Measurements from ENCODE around the gene MED27. TPM values are rescaled to one million over a fixed set of nuclear protein-coding genes. Genes with fewer than 3 reads are reported as not detected.

The MED27 gene
- total and polyA plus RNA-seq, 2 of the 8 experiments (the other 6 are each of a cell fraction or from before 2014, with no cell fraction given): 29.9 to 56.5 TPM

DNA sequence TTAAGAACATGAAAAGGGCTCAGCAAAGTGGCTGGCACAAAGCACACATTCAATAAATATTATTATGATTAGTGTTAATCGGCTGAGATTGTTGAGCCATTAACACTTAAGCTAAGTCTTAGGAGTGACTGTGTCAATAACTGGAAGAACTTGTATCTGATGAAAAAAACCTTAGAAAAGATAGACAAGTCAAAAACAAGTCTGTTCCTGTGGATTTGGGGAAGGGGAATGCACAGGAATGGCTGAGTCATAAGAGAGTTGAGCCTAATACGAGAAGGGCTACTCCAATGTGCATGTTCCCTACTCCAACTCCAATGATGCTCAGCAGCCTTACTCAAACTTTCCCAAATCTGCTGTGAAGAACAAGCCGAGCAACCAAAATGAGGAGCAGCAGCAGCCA is 53.9 kb downstream of the MED27 start (continued):
- TF ChIP-seq HDAC2 (IDR thresholded peaks at IDR 0.05; ENCODE audit: borderline replicate concordance in 1 of 2, low read depth in 2 of 2, low read length in 2 of 2): no peak
- TF ChIP-seq SP2 (IDR thresholded peaks at IDR 0.05; ENCODE audit: low read length): no peak
- TF ChIP-seq TEAD4 (IDR thresholded peaks at IDR 0.05; ENCODE audit: low read depth, low read length): no peak
